ENCODE measurements around the gene LINGO1. TPM values are rescaled to one million over a fixed set of nuclear protein-coding genes. Genes with fewer than 3 reads are reported as not detected.

The LINGO1 gene
- total RNA-seq, result 1 to 10 TPM; 1.9 to 2.1 TPM
- 1 to 10 TPM in 1 of 2 donors, under 1 TPM in 1; 0.38 to 1.0 TPM for polyA plus RNA-seq
- long read RNA-seq, donor 1, partial matches to known transcripts, result 0 of 1 reads
- long read RNA-seq, donor 1, other reads (novel, unspliced or antisense), result 1 of 1 reads
- long read RNA-seq, donor 2, partial matches to known transcripts, result 0 of 3 reads
- long read RNA-seq, donor 2, other reads (novel, unspliced or antisense), result 1 of 3 reads

GRCh38 chr15:77632534-77633133 is at the start of gene LINGO1:
LINGO1 (minus strand) TSS chr15:77632912; CDS start chr15:77632315, 597 bp downstream.
- intact Hi-C loops (cut with DNase I), result loop anchor here (5.0 to 10.0 kb wide), 3 partner anchors 192 to 528 kb away; no protein-coding TSS in a partner anchor
- Histone ChIP-seq H3K27me3 (ENCODE audit: control insufficient read depth in 1 of 2, insufficient read depth in 2 of 2, low read length in 1 of 2) (no peaks in the 10 kb centered on the region), H3K9me3 (ENCODE audit: control insufficient read depth, low read length) (peaks cover 1% of the 10 kb centered on the region), H3K36me3 (ENCODE audit: control insufficient read depth in 1 of 2, insufficient read depth in 2 of 2, low read length in 1 of 2) (no peaks in the 10 kb centered on the region), H3K4me1 (ENCODE audit: control insufficient read depth in 1 of 2, insufficient read depth in 2 of 2, low read length in 2 of 2) (no peaks in the 10 kb centered on the region), H3K27ac (ENCODE audit: low read depth in 1 of 2, low read length in 2 of 2) (no peak within 1 kb of the TSS), H3K4me3 (ENCODE audit: low read length in 2 of 2) (peak within 1 kb of the TSS; percentile 19 to 57)
- DNase-seq (no peak), ATAC-seq (ENCODE audit: low FRiP score) (no peak)
- whole genome bisulfite sequencing, 2 donors, result 0 to 1% methylated on average over 28 to 88 of the region's 88 CpGs

GRCh38 chr15:77681362-77681761 is 48.6 kb upstream of the LINGO1 start:
- ATAC-seq (ENCODE audit: low FRiP score) (no peak), DNase-seq (no peak)
- H3K4me3 ChIP-seq (ENCODE audit: low read length in 2 of 2), result no peak overlapping the region
- H3K9me3 ChIP-seq (ENCODE audit: control insufficient read depth, low read length), result no peaks in the 10 kb centered on the region
- intact Hi-C loops (cut with DNase I), result no loop called here
- H3K36me3 ChIP-seq (ENCODE audit: control insufficient read depth in 1 of 2, insufficient read depth in 2 of 2, low read length in 1 of 2), result no peaks in the 10 kb centered on the region
- H3K4me1 ChIP-seq (ENCODE audit: control insufficient read depth in 1 of 2, insufficient read depth in 2 of 2, low read length in 2 of 2), result no peaks in the 10 kb centered on the region
- peaks cover 0 to 1% of the 10 kb centered on the region in 2 donors for H3K27me3 ChIP-seq (ENCODE audit: control insufficient read depth in 1 of 2, insufficient read depth in 2 of 2, low read length in 1 of 2)
- WGBS, 2 donors, result 50% methylated on average over 2 of the region's 2 CpGs
- no peak overlapping the region for H3K27ac ChIP-seq (ENCODE audit: low read depth in 1 of 2, low read length in 2 of 2)

DNA sequence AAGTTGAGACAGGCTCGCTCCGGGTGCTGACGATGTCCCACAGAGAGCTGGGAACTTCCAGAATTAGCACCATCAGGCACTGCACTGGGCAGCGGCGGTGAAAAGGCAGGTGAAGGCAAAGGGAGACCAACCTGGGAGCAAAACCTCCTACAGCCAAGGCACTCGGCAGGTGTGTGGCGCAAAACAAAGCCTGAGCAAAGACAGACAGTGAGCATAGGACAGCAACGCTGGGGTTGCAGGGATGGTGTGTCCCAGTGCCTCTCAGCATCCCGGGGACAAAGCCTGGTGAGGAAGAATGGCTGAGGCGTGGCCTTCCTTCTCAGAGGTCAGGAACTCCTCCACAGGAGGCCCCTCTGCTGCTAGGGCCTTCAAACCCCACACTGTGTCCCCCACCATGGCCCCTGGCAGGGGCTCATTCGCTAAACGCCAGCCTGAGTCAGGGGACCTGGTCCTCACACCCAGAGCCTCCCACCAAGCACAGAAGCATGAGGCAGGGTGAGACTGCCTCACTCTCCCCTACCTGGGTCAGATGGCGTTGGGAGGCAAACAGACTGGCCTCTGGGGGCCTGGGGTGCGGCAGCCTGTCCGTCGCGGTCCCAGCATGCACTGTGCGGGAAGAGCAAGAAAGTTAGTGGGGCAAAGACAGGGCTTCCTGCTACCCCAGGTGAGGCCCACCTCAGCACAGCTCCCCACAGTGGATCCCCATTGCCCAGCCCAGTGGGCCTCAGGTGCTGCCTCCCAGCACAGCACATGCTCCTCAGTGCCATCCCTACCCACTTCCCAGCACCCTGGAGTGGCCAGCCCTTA is 44.1 kb upstream of the LINGO1 start:
- no peaks in the 10 kb centered on the region for H3K9me3 ChIP-seq (ENCODE audit: control insufficient read depth, low read length)
- H3K27ac ChIP-seq (ENCODE audit: low read depth in 1 of 2, low read length in 2 of 2), result no peak overlapping the region
- intact Hi-C loops (cut with DNase I), result no loop called here
- H3K4me3 ChIP-seq (ENCODE audit: low read length in 2 of 2), result no peak overlapping the region
- ATAC-seq (ENCODE audit: low FRiP score), result peak; percentile 22
- WGBS, 2 donors, result 81 to 83% methylated on average over 18 of the region's 18 CpGs
- no peaks in the 10 kb centered on the region for H3K27me3 ChIP-seq (ENCODE audit: control insufficient read depth in 1 of 2, insufficient read depth in 2 of 2, low read length in 1 of 2)
- H3K36me3 ChIP-seq (ENCODE audit: control insufficient read depth in 1 of 2, insufficient read depth in 2 of 2, low read length in 1 of 2), result no peaks in the 10 kb centered on the region
- H3K4me1 ChIP-seq (ENCODE audit: control insufficient read depth in 1 of 2, insufficient read depth in 2 of 2, low read length in 2 of 2), result no peaks in the 10 kb centered on the region
- no peak for DNase-seq

DNA sequence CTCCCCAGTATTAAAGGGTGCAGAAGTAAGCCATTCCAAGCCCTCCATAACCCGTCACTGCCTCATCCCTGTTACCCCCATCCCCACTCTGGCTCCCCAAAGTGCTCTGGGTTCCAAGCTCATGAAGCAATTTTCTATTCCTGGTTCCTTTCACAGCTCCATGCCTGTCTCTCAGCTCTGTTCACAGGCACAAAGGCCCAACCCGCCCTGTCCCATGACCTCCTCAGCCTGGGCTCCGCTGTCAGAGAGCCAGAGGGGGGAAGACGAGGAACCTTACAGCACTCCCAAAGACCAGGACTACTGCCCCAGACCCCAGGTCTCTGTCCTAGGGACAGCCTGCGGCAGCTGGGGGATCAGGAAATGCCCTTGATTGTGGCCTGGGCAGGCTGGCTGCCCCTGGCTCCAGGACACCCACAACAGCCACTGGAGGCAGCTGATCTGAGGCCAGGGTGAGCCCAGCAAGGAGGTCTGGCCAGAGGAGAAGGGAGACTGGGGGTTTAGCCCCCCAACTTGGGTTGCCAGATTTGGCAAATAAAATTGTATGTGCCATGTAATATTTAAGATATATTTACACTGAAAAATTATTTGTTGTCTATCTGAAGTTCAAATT is 43.2 kb upstream of the LINGO1 start:
- WGBS, 2 donors, result 78 to 85% methylated on average over 5 of the region's 5 CpGs
- Histone ChIP-seq H3K27me3 (ENCODE audit: control insufficient read depth in 1 of 2, insufficient read depth in 2 of 2, low read length in 1 of 2) (no peaks in the 10 kb centered on the region), H3K27ac (ENCODE audit: low read depth in 1 of 2, low read length in 2 of 2) (no peak overlapping the region), H3K4me1 (ENCODE audit: control insufficient read depth in 1 of 2, insufficient read depth in 2 of 2, low read length in 2 of 2) (no peaks in the 10 kb centered on the region), H3K4me3 (ENCODE audit: low read length in 2 of 2) (no peak overlapping the region), H3K36me3 (ENCODE audit: control insufficient read depth in 1 of 2, insufficient read depth in 2 of 2, low read length in 1 of 2) (no peaks in the 10 kb centered on the region), H3K9me3 (ENCODE audit: control insufficient read depth, low read length) (no peaks in the 10 kb centered on the region)
- ATAC-seq (ENCODE audit: low FRiP score) (no peak), DNase-seq (no peak)
- intact Hi-C loops (cut with DNase I), result no loop called here

- 69 to 74% methylated on average over 7 of the region's 7 CpGs for WGBS, 2 donors
- ATAC-seq (ENCODE audit: low FRiP score), result no peak
These were observed 41.6 kb upstream of the LINGO1 start for GRCh38 chr15:77674327-77674726.

GRCh38 chr15:77673866-77674265 is 41.2 kb upstream of the LINGO1 start:
- H3K36me3 ChIP-seq (ENCODE audit: control insufficient read depth in 1 of 2, insufficient read depth in 2 of 2, low read length in 1 of 2), result no peaks in the 10 kb centered on the region
- intact Hi-C loops (cut with DNase I), result no loop called here
- no peak overlapping the region for H3K4me3 ChIP-seq (ENCODE audit: low read length in 2 of 2)
- no peak for DNase-seq
- no peak for ATAC-seq (ENCODE audit: low FRiP score)
- H3K4me1 ChIP-seq (ENCODE audit: control insufficient read depth in 1 of 2, insufficient read depth in 2 of 2, low read length in 2 of 2), result no peaks in the 10 kb centered on the region
- no peak overlapping the region for H3K27ac ChIP-seq (ENCODE audit: low read depth in 1 of 2, low read length in 2 of 2)
- H3K27me3 ChIP-seq (ENCODE audit: control insufficient read depth in 1 of 2, insufficient read depth in 2 of 2, low read length in 1 of 2), result no peaks in the 10 kb centered on the region
- WGBS, 2 donors, result 63 to 65% methylated on average over 5 of the region's 5 CpGs
- no peaks in the 10 kb centered on the region for H3K9me3 ChIP-seq (ENCODE audit: control insufficient read depth, low read length)

More at GRCh38 chr15:77674327-77674726, 41.6 kb upstream of the LINGO1 start:
- intact Hi-C loops (cut with DNase I), result no loop called here
- no peak for DNase-seq
- H3K36me3 ChIP-seq (ENCODE audit: control insufficient read depth in 1 of 2, insufficient read depth in 2 of 2, low read length in 1 of 2), result no peaks in the 10 kb centered on the region
- no peaks in the 10 kb centered on the region for H3K9me3 ChIP-seq (ENCODE audit: control insufficient read depth, low read length)
- H3K27ac ChIP-seq (ENCODE audit: low read depth in 1 of 2, low read length in 2 of 2), result no peak overlapping the region
- no peaks in the 10 kb centered on the region for H3K27me3 ChIP-seq (ENCODE audit: control insufficient read depth in 1 of 2, insufficient read depth in 2 of 2, low read length in 1 of 2)
- no peak overlapping the region for H3K4me3 ChIP-seq (ENCODE audit: low read length in 2 of 2)
- H3K4me1 ChIP-seq (ENCODE audit: control insufficient read depth in 1 of 2, insufficient read depth in 2 of 2, low read length in 2 of 2), result no peaks in the 10 kb centered on the region

DNA sequence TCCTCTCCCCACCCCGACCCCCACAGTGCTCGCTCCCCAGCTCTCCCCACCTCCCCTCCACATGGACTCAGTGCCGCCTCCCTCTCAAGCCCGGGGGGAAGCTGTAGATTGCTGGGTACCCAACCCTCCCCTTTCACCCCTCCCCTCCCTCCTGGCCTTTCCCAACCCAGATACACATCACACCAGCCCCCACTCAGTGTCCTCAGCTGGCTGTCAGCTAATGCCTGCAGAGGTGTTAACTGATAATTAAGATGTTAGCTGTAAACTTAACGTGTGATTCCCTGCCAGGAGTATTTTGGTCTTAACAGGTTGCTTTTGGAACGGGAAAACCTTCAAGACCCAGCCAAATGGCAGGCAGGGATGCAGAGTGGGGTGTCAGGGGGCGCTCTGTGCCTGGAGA is 39.4 kb upstream of the LINGO1 start:
- H3K36me3 ChIP-seq (ENCODE audit: control insufficient read depth in 1 of 2, insufficient read depth in 2 of 2, low read length in 1 of 2), result no peaks in the 10 kb centered on the region
- H3K27ac ChIP-seq (ENCODE audit: low read depth in 1 of 2, low read length in 2 of 2), result no peak overlapping the region
- no peak overlapping the region for H3K4me3 ChIP-seq (ENCODE audit: low read length in 2 of 2)
- no peaks in the 10 kb centered on the region for H3K9me3 ChIP-seq (ENCODE audit: control insufficient read depth, low read length)
- H3K4me1 ChIP-seq (ENCODE audit: control insufficient read depth in 1 of 2, insufficient read depth in 2 of 2, low read length in 2 of 2), result no peaks in the 10 kb centered on the region
- WGBS, 2 donors, result 29 to 42% methylated on average over 7 of the region's 7 CpGs
- intact Hi-C loops (cut with DNase I), result no loop called here
- ATAC-seq (ENCODE audit: low FRiP score) (no peak), DNase-seq (no peak)
- H3K27me3 ChIP-seq (ENCODE audit: control insufficient read depth in 1 of 2, insufficient read depth in 2 of 2, low read length in 1 of 2), result no peaks in the 10 kb centered on the region

GRCh38 chr15:77671362-77672056 is 38.8 kb upstream of the LINGO1 start:
- Histone ChIP-seq H3K27me3 (ENCODE audit: control insufficient read depth in 1 of 2, insufficient read depth in 2 of 2, low read length in 1 of 2) (no peaks in the 10 kb centered on the region), H3K4me3 (ENCODE audit: low read length in 2 of 2) (no peak overlapping the region), H3K4me1 (ENCODE audit: control insufficient read depth in 1 of 2, insufficient read depth in 2 of 2, low read length in 2 of 2) (no peaks in the 10 kb centered on the region), H3K9me3 (ENCODE audit: control insufficient read depth, low read length) (no peaks in the 10 kb centered on the region), H3K27ac (ENCODE audit: low read depth in 1 of 2, low read length in 2 of 2) (no peak overlapping the region), H3K36me3 (ENCODE audit: control insufficient read depth in 1 of 2, insufficient read depth in 2 of 2, low read length in 1 of 2) (no peaks in the 10 kb centered on the region)
- no peak for ATAC-seq (ENCODE audit: low FRiP score)
- DNase-seq, result no peak
- WGBS, 2 donors, result 67% methylated on average over 13 of the region's 13 CpGs
- intact Hi-C loops (cut with DNase I), result no loop called here
